Hematopoietic multipotent progenitor cell treated with erythropoietin and hydrocortisone succinate and interleukin-3 and kit ligand, for 17 days (in vitro differentiated cells): ENCODE data around the gene YPEL4.
A peak's percentile ranks its signal among the peaks of the same experiment; 100 is the strongest.

Experiments
- DNase-seq: peaks from one replicate; pipeline ENCODE4 v3.0.0-alpha.2; 2015; ENCODE audit warnings: low spot score

YPEL4 gene

GRCh38 chr11:57650739-57651090 lies 1.0 kb upstream of the YPEL4 start:
- DNase-seq = no peak

- peak; percentile 74 for DNase-seq
Measured at GRCh38 chr11:57648801-57649735, 644 bp downstream of the YPEL4 start.

GRCh38 chr11:57647960-57648800 lies 1.5 kb downstream of the YPEL4 start:
- peak; percentile 97 for DNase-seq

DNA sequence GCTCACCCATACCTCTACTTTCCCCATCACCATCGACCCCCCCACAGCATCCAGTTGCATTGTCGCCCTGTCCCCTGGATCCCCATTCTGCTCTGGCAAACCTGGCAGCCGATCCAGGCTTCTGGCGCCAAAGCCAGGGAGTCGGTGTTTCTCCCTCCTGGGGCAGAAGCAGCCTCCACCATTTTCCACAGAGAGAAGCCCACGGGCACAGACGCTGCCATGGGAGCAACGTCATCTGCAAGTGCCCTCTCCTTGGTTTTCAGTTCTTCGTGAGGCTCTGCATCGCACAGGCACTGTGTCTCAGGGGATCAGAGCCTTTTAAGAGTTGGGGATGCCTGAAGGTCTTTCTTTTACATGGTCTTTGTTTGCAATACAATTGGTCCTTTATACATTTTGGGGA lies 2.3 kb downstream of the YPEL4 start:
- peak; percentile 72 for DNase-seq

DNA sequence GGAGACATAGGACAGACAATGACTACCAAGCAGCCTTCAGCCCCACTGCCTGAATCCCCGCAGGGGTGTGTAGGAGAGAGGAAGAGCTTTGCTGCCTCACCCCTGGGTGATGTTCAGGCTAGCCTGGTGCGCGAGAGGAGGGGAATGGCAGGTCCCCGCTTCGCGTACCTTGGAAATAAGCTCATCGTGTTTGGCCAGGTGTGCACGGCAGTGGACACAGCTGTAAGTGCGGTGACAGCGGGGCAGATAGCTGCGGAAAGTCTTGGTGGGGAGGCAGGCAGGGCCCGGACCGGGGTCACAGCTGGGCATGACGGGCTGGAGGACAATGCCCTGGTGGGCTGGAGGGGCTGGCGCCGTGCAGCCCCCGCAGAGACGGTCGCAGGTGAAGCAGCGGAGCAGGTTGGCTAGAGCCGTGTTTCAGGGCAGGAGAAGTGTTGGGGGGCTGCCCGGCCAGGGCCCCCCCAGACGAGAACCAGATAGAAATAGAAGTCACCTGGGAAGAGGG lies 2.9 kb downstream of the YPEL4 start:
- no peak for DNase-seq

GRCh38 chr11:57646194-57646798 lies 3.4 kb downstream of the YPEL4 start:
- peak; percentile 75 for DNase-seq

DNA sequence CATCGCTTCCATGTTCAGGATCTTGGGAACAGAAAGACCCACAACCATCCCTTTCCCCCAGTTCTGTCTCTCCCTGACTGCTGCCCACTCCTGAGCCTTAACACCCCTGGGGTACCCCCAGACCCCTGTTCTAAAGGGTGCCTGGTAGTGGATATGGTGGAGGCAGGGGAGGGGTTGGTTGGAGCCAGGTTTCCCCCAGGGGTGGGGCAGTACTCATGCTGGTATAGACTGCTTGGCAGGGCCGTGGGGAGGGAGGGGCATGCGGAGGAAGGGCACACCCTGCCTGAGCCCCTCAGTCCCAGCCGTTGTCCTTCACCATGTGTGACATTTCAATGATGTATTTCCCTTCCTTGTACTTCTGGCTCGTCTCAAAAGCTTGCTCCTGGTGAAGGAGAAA lies 4.0 kb downstream of the YPEL4 start:
- DNase-seq = peak; percentile 75

- peak; percentile 91 for DNase-seq
Measured at GRCh38 chr11:57644748-57645688, 4.7 kb downstream of the YPEL4 start.

DNA sequence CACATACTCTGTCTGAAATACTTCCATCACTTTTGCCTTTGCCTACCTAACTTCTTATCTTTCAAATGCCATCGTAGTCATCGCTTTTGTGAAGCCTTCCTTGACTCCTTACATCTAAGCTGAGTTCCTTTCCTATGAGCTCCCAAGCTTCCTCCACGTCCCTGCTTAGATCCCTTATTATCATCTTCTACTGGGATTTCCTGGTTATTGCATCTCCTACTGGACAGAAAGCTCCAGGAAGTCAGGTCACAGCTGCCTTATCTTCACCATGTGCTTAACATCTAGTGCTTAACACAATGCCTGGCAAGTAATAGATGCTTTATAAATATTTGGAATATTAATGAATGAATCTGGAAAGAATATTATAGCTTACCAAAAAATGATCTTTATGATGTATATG lies 5.9 kb downstream of the YPEL4 start:
- DNase-seq = peak; percentile 48

GRCh38 chr11:57641011-57641807 lies 8.5 kb downstream of the YPEL4 start:
- peak; percentile 64 for DNase-seq

DNA sequence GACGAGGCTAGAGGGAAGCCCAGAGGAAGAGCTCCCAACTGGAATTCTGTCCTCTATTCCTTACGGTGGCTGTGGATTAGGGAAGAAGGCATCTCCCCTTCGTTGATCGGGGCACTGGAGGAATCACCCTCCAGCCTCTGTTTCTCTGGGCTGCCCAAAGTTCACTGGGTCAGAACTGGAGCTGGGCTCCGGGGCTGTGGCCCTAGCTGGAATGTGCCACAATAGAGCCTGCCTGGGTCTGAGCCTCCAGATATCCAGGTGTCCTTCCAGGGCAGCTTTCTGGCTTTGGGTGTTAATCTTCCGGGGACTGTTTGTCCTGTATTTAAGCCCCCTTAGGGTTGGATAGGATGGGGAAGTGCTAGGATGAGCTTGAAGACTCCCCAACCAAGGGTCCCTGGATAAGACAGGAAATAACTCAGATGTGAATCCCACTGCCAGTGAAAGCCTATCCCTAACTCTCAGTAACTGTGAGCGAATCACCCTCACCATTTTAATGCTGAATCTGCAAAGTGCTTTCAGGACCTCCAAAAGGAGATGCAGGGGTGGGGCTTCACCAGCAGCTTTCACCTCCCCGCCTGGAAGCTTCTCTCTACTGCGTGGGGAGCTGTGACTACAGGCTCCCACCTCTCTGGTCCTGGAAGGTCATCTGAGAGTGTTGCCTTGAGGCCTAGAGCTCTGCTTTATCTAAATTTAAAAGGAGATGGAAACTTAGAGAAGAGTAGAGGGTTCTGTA lies 9.5 kb downstream of the YPEL4 start:
- peak; percentile 23 for DNase-seq

- peak; percentile 37 for DNase-seq
Measured at GRCh38 chr11:57639321-57640067, 10.2 kb downstream of the YPEL4 start.

DNA sequence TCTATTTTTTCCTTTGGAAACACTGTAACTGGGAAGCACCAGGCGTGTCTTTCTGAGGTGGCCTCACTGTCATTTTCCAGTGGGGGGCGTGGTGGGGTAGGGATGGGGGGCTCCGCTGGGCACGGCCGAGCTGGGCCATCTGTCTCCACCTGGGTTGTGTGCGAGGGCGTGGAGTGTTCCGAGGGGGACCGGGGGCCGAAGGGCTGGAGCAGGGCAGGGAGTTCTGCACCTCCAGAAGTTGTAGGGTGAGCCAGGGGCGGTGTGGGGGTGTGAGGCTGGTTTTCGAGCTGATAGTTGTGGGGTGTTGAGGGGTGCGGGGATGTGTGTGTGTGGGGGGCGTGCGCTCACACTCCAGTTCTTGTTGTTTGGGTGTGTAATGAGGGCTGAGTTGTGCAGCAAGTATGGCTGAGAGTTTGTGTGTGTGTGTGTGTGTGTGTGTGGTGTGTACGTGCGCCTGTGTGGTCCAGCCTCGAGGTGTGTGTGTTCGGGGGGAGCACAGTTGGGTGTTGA lies 10.8 kb downstream of the YPEL4 start:
- peak; percentile 24 for DNase-seq

DNA sequence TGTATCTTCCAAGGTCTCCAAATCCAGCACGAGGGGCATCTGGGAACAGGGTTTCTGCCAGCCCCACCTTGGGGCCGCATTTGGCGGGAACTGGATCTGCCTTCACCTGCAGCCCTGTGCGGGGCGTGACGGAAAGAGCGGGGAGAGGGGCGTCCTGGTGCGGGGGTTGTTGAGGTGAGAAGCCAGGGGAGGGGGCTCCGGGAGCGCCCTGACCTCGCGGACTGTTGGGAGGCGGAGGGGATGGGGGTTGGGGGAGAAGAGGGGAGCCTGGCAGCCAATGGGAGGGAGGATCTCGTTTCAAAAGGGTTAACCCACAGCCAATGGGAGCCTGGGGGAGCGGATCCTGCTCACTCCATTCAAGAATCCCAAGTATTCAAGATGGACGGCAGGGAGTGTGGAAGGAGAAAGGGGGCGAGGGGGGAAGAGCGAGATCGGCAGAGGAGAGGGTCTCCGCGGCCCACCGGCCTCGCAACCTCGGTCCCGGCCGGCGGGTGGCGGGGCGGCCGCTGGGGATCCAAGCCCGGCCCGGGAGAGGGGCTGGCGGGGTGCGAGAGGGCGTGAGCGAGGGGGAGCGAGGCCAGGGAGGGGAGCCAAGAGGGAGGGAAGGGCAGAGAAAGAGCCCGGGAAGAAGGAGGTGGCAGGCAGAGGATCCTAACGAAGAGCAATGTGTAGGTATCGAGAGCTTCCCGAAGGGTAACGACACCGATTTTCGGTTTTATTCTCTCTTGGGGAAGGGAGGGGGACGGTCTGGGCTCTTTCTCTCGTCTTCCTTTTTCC lies 11.5 kb downstream of the YPEL4 start:
- DNase-seq = no peak

GRCh38 chr11:57637626-57638004 lies 12.1 kb downstream of the YPEL4 start:
- no peak for DNase-seq

- DNase-seq = no peak
Measured at GRCh38 chr11:57635246-57635645, 14.5 kb downstream of the YPEL4 start.

- DNase-seq = no peak
Measured at GRCh38 chr11:57634311-57634710, 15.4 kb downstream of the YPEL4 start.
